ENCODE results near the gene VCL. TPM values are rescaled to one million over a fixed set of nuclear protein-coding genes. Genes with fewer than 3 reads are reported as not detected.
"Not testable (repeated sequence)": the region's sequence is repeated elsewhere in the genome, so short reads cannot be mapped to it uniquely, and the experiment has no call there.

Gene VCL
- total RNA-seq, 2 donors from 2014 or later: 24.4 to 31.6 TPM

- 90 to 98% methylated on average over 2 of the region's 2 CpGs for WGBS, 2 donors
- intact Hi-C loops (cut with DNase I): no loop called here
- TF ChIP-seq CTCF (IDR thresholded peaks at IDR 0.05): no peak
- no peak for ATAC-seq
- no peak for DNase-seq
- Histone ChIP-seq H3K4me3 (no peak overlapping the region), H3K27me3 (no peaks in the 10 kb centered on the region), H3K4me1 (peaks cover 29% of the 10 kb centered on the region), H3K27ac (no peak overlapping the region), H3K36me3 (replicated peaks in 1 of 2; ENCODE audit: insufficient read depth in 1 of 2, low read depth in 2 of 2) (no peaks in the 10 kb centered on the region), H3K9me3 (no peaks in the 10 kb centered on the region)
Measured at GRCh38 chr10:74027702-74028101, 29.8 kb downstream of the VCL start.

GRCh38 chr10:74029943-74030342 is 32.0 kb downstream of the VCL start:
- H3K4me1 ChIP-seq: peaks cover 24% of the 10 kb centered on the region
- intact Hi-C loops (cut with DNase I): no loop called here
- no peaks in the 10 kb centered on the region for H3K27me3 ChIP-seq
- DNase-seq (no peak), ATAC-seq (no peak)
- WGBS, 2 donors: 72 to 79% methylated on average over 1 of the region's 1 CpG
- no peak for TF ChIP-seq POLR2A (IDR thresholded peaks at IDR 0.05)
- no peak for TF ChIP-seq CTCF (IDR thresholded peaks at IDR 0.05)
- no peaks in the 10 kb centered on the region for H3K9me3 ChIP-seq
- H3K36me3 ChIP-seq (replicated peaks in 1 of 2; ENCODE audit: insufficient read depth in 1 of 2, low read depth in 2 of 2): no peaks in the 10 kb centered on the region
- H3K27ac ChIP-seq: no peak overlapping the region
- no peak overlapping the region for H3K4me3 ChIP-seq

DNA sequence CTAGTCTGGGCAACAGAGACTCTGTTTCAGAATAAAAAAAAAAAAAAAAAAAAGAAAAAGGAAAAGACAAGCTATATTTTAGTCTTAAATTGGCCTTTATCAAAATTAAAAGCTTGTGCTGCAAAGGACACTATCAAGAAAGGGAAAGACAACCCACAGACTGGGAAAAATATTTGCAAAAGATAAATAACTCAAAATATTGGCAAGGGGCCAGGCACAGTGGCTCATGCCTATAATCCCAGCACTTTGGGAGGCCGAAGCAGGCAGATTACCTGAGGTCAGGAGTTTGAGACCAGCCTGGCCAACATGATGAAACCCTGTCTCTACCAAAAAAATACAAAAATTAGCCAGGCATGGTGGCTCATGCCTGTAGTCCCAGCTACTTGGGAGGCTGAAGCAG is 34.3 kb downstream of the VCL start:
- H3K27me3 ChIP-seq; ATAC-seq; H3K9me3 ChIP-seq; H3K4me3 ChIP-seq; H3K36me3 ChIP-seq (replicated peaks in 1 of 2; ENCODE audit: insufficient read depth in 1 of 2, low read depth in 2 of 2); intact Hi-C loops (cut with DNase I); H3K27ac ChIP-seq: not testable (repeated sequence)
- WGBS, 2 donors: 11 to 38% methylated on average over 1 of the region's 1 CpG
- DNase-seq: peak in 3 of 4 donors; percentile 15 to 20 (median 20)
- peaks cover 16% of the 10 kb centered on the region for H3K4me1 ChIP-seq

DNA sequence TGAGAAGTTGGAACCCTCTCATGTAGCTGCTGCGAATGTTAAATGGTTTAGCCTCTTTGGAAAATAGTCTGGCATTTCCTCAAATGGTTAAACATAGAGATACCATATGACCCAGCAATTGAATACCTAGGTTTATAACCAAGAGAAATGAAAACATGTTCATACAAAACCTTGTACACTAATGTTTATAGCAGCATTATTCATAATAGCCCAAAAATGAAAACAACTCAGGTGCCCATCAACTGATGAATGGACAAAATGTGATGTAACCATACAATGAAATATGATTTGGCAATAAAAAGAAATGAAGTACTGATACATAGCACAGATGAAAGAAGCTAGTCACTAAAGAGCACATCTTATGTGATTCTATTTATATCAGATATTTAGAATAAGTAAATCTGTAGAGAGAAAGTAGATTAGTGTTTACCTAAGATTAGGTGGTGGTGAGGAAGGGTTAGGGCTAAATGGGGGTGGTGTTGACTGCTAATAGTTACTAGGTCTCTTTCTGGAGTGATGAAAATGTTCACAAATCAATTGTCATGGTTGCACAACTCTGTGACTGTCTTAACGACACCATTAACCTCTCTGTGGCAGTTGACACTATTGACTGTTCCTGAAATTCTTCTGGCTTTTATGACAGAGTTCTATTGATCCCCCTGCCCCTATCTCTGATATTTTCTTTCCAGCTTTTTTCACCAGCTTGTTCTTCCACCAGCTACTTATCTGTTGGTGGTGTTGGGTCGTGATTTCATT is 35.2 kb downstream of the VCL start:
- H3K27ac ChIP-seq: peak overlapping the region in 1 of 4 donors; percentile 9

GRCh38 chr10:74033702-74034101 is 35.8 kb downstream of the VCL start:
- H3K9me3 ChIP-seq: no peaks in the 10 kb centered on the region
- peak overlapping the region in 1 of 4 donors; percentile 9 for H3K27ac ChIP-seq
- ATAC-seq (no peak), DNase-seq (no peak)
- no peak for TF ChIP-seq POLR2A (IDR thresholded peaks at IDR 0.05)
- no peak for TF ChIP-seq CTCF (IDR thresholded peaks at IDR 0.05)
- WGBS, 2 donors: 70 to 78% methylated on average over 1 of the region's 1 CpG
- no peaks in the 10 kb centered on the region for H3K27me3 ChIP-seq
- intact Hi-C loops (cut with DNase I): no loop called here
- no peaks in the 10 kb centered on the region for H3K36me3 ChIP-seq (replicated peaks in 1 of 2; ENCODE audit: insufficient read depth in 1 of 2, low read depth in 2 of 2)
- peaks cover 20% of the 10 kb centered on the region for H3K4me1 ChIP-seq
- no peak overlapping the region for H3K4me3 ChIP-seq

More for the DNA sequence above, 35.2 kb downstream of the VCL start:
- Histone ChIP-seq H3K4me1 (peaks cover 17% of the 10 kb centered on the region), H3K27me3 (no peaks in the 10 kb centered on the region), H3K36me3 (replicated peaks in 1 of 2; ENCODE audit: insufficient read depth in 1 of 2, low read depth in 2 of 2) (no peaks in the 10 kb centered on the region), H3K9me3 (no peaks in the 10 kb centered on the region), H3K4me3 (no peak overlapping the region)
- DNase-seq (no peak), ATAC-seq (no peak)
- intact Hi-C loops (cut with DNase I): no loop called here
- 34 to 41% methylated on average over 3 of the region's 3 CpGs for whole genome bisulfite sequencing, 2 donors
- TF ChIP-seq POLR2A (IDR thresholded peaks at IDR 0.05) (no peak), CTCF (IDR thresholded peaks at IDR 0.05) (no peak)
